ENCODE data around the gene COMP.

DNA sequence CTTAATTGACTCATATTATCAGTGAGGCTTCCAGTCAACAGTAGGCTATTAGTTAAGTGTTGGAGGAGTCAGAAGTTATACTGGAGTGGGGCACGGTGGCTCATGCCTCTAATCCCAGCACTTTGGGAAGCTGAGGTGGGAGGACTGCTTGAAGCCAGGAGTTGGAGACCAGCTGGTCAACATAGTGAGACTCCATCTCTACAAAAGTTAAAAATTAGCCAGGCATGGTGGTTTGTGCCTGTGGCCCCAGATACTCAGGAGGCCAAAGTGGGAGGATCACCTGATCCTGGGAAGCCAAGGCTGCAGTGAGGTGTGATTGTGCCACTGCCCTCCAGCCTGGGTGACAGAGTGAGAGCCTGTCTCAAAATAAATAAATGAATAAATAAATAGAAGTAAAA lies 53.2 kb downstream of the COMP start:
- no peak for TF ChIP-seq POLR2A (IDR thresholded peaks at IDR 0.05)
- TF ChIP-seq, protein P1, sequence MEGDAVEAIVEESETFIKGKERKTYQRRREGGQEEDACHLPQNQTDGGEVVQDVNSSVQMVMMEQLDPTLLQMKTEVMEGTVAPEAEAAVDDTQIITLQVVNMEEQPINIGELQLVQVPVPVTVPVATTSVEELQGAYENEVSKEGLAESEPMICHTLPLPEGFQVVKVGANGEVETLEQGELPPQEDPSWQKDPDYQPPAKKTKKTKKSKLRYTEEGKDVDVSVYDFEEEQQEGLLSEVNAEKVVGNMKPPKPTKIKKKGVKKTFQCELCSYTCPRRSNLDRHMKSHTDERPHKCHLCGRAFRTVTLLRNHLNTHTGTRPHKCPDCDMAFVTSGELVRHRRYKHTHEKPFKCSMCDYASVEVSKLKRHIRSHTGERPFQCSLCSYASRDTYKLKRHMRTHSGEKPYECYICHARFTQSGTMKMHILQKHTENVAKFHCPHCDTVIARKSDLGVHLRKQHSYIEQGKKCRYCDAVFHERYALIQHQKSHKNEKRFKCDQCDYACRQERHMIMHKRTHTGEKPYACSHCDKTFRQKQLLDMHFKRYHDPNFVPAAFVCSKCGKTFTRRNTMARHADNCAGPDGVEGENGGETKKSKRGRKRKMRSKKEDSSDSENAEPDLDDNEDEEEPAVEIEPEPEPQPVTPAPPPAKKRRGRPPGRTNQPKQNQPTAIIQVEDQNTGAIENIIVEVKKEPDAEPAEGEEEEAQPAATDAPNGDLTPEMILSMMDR (IDR thresholded peaks at IDR 0.05) = no peak
